Measurements from ENCODE around the gene HTR1E.

GRCh38 chr6:87027021-87027420 is 89.7 kb downstream of the HTR1E start:
- no peak for TF ChIP-seq TCF4 (CRISPR knock-in tag; IDR thresholded peaks at IDR 0.05; ENCODE audit: borderline replicate concordance)
- no peak for TF ChIP-seq TSHZ2 (CRISPR knock-in tag; IDR thresholded peaks at IDR 0.05)
- no peak for TF ChIP-seq ZC3H10 (CRISPR knock-in tag; IDR thresholded peaks at IDR 0.05)
- TF ChIP-seq ZFP30 (CRISPR knock-in tag; IDR thresholded peaks at IDR 0.05): no peak
- TF ChIP-seq CSRNP3 (CRISPR knock-in tag; IDR thresholded peaks at IDR 0.05): no peak
- TF ChIP-seq BACH2 (CRISPR knock-in tag; IDR thresholded peaks at IDR 0.05; ENCODE audit: borderline replicate concordance): no peak
- no peak for TF ChIP-seq PATZ1 (CRISPR knock-in tag; IDR thresholded peaks at IDR 0.05; ENCODE audit: borderline replicate concordance)

Measured in SK-N-SH treated with all-trans-retinoic acid at 6 μM for 48 hours (cell line).